ENCODE data around the gene PRDM4.

GRCh38 chr12:107704041-107704440 is 56.9 kb downstream of the PRDM4 start:
- TF ChIP-seq POLR2A (IDR thresholded peaks at IDR 0.05) = no peak
- TF ChIP-seq, protein P1, sequence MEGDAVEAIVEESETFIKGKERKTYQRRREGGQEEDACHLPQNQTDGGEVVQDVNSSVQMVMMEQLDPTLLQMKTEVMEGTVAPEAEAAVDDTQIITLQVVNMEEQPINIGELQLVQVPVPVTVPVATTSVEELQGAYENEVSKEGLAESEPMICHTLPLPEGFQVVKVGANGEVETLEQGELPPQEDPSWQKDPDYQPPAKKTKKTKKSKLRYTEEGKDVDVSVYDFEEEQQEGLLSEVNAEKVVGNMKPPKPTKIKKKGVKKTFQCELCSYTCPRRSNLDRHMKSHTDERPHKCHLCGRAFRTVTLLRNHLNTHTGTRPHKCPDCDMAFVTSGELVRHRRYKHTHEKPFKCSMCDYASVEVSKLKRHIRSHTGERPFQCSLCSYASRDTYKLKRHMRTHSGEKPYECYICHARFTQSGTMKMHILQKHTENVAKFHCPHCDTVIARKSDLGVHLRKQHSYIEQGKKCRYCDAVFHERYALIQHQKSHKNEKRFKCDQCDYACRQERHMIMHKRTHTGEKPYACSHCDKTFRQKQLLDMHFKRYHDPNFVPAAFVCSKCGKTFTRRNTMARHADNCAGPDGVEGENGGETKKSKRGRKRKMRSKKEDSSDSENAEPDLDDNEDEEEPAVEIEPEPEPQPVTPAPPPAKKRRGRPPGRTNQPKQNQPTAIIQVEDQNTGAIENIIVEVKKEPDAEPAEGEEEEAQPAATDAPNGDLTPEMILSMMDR (IDR thresholded peaks at IDR 0.05) = no peak

Measured in testis (tissue), 2 donors.